SJSA1 (cell line): ENCODE measurements around the gene PLEKHA3. TPM values are rescaled to one million over a fixed set of nuclear protein-coding genes. Genes with fewer than 3 reads are reported as not detected.

Experiments
- DNase-seq, 2 experiments: peaks; one replicate each; pipeline ENCODE4 v3.0.0-alpha.2; 2015 to 2020; ENCODE audit warnings: low spot score in 2 of 2, low read depth in 1 of 2
- H3K27ac ChIP-seq: fragments of 250-450 bp; sonication (Bioruptor Pico); 2 replicates; pipeline ENCODE4 v1.5.1; 2020; ENCODE audit warnings: mild to moderate bottlenecking, moderate library complexity
- H3K27me3 ChIP-seq: fragments of 250-450 bp; sonication (Bioruptor Pico); replicated peaks from 2 replicates; pipeline ENCODE4 v1.5.1; 2020; ENCODE audit warnings: mild to moderate bottlenecking, moderate library complexity
- H3K36me3 ChIP-seq: fragments of 250-450 bp; sonication (Bioruptor Pico); 2 replicates; pipeline ENCODE4 v1.5.1; 2020; ENCODE audit warnings: mild to moderate bottlenecking
- H3K4me1 ChIP-seq: fragments of 250-450 bp; sonication (Bioruptor Pico); replicated peaks from 2 replicates; pipeline ENCODE4 v1.6.1; 2021; ENCODE audit warnings: mild to moderate bottlenecking
- H3K4me3 ChIP-seq: fragments of 250-450 bp; sonication (Bioruptor Pico); 2 replicates; pipeline ENCODE4 v1.5.1; 2020; ENCODE audit warnings: mild to moderate bottlenecking
- H3K9me3 ChIP-seq: fragments of 250-450 bp; sonication (Bioruptor Pico); replicated peaks from 2 replicates; pipeline ENCODE4 v1.5.1; 2020; ENCODE audit warnings: mild to moderate bottlenecking
- total RNA-seq: library from RNA; depleted of rRNA; stranded (reverse); fragments of >200 nt; shearing (Covaris generic); gene quantifications from 2 replicates; pipeline ENCODE4 v1.2.3, GENCODE V29; 2014

The PLEKHA3 gene
- total RNA-seq, 1 experiment from 2014 or later = 20.8 TPM

GRCh38 chr2:178491612-178492011 is 11.4 kb downstream of the PLEKHA3 start:
- no peaks in the 10 kb centered on the region for H3K9me3 ChIP-seq
- no peak overlapping the region for H3K4me3 ChIP-seq
- H3K4me1 ChIP-seq = no peaks in the 10 kb centered on the region
- no peak overlapping the region for H3K27ac ChIP-seq
- H3K36me3 ChIP-seq = peaks cover 46% of the 10 kb centered on the region
- no peaks in the 10 kb centered on the region for H3K27me3 ChIP-seq
- no peak for DNase-seq

DNA sequence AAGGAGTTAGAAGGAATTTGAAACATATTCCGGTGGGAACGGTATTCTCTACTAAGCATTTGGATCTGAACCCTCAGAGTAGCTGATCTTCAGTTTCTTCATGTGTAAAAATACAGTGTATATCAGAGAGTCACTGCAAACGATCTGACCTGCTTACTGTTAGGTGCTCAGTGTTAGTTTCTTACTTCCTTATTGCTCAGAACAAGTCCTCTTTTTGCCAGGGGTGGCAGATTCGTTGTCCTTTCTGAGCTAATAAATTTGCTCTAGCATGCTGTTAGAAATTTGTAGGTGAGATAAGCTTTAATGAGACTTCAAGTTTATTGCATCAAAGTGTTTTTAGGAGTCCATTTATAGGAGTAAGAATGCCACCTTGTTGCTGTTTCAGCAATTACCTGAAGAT is 15.8 kb downstream of the PLEKHA3 start:
- DNase-seq = no peak
- H3K4me3 ChIP-seq = no peak overlapping the region

DNA sequence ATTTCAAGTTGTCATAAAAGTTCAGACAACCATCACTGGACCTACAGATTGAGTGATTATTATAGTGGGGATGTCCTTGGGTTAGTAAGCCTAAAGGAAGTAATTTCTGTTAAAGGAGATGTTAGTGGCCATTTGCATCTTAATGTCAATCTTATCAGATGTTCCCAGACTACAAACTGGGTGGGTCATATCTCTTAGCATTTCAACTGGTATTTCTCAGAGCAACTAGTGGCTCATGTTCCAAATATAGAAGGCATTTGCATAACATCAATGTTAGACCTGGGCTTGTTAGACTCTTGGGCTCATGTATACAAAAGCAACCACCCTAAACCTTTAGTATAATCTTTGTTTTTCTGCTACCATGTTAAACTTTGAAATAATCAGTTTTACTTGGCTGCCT is 17.9 kb downstream of the PLEKHA3 start:
- H3K4me3 ChIP-seq = no peak overlapping the region
- no peaks in the 10 kb centered on the region for H3K4me1 ChIP-seq
- no peaks in the 10 kb centered on the region for H3K9me3 ChIP-seq
- H3K27ac ChIP-seq = no peak overlapping the region
- no peaks in the 10 kb centered on the region for H3K27me3 ChIP-seq
- no peak for DNase-seq
- H3K36me3 ChIP-seq = peaks cover 73% of the 10 kb centered on the region

More for the DNA sequence above, 15.8 kb downstream of the PLEKHA3 start:
- Histone ChIP-seq H3K36me3 (peaks cover 65% of the 10 kb centered on the region), H3K9me3 (no peaks in the 10 kb centered on the region), H3K27ac (no peak overlapping the region), H3K27me3 (no peaks in the 10 kb centered on the region), H3K4me1 (no peaks in the 10 kb centered on the region)

- Histone ChIP-seq H3K27me3 (no peaks in the 10 kb centered on the region), H3K9me3 (no peaks in the 10 kb centered on the region), H3K4me3 (no peak overlapping the region), H3K36me3 (peaks cover 66% of the 10 kb centered on the region), H3K4me1 (no peaks in the 10 kb centered on the region), H3K27ac (no peak overlapping the region)
- no peak for DNase-seq
These were observed 19.4 kb downstream of the PLEKHA3 start for GRCh38 chr2:178499640-178500039.

GRCh38 chr2:178502751-178503150 is 22.5 kb downstream of the PLEKHA3 start:
- no peak overlapping the region for H3K27ac ChIP-seq
- H3K4me1 ChIP-seq = no peaks in the 10 kb centered on the region
- no peak overlapping the region for H3K4me3 ChIP-seq
- H3K36me3 ChIP-seq = peaks cover 54% of the 10 kb centered on the region
- H3K27me3 ChIP-seq = no peaks in the 10 kb centered on the region
- DNase-seq = no peak
- no peaks in the 10 kb centered on the region for H3K9me3 ChIP-seq

- Histone ChIP-seq H3K4me1 (no peaks in the 10 kb centered on the region), H3K27ac (no peak overlapping the region), H3K4me3 (no peak overlapping the region), H3K9me3 (no peaks in the 10 kb centered on the region), H3K36me3 (peaks cover 32% of the 10 kb centered on the region), H3K27me3 (no peaks in the 10 kb centered on the region)
- no peak for DNase-seq
These were observed 25.8 kb downstream of the PLEKHA3 start for GRCh38 chr2:178506101-178506500.

- Histone ChIP-seq H3K9me3 (no peaks in the 10 kb centered on the region), H3K4me1 (no peaks in the 10 kb centered on the region), H3K27me3 (no peaks in the 10 kb centered on the region), H3K36me3 (peaks cover 28% of the 10 kb centered on the region), H3K4me3 (no peak overlapping the region), H3K27ac (no peak overlapping the region)
- no peak for DNase-seq
These were observed 26.3 kb downstream of the PLEKHA3 start for GRCh38 chr2:178506524-178506923.

DNA sequence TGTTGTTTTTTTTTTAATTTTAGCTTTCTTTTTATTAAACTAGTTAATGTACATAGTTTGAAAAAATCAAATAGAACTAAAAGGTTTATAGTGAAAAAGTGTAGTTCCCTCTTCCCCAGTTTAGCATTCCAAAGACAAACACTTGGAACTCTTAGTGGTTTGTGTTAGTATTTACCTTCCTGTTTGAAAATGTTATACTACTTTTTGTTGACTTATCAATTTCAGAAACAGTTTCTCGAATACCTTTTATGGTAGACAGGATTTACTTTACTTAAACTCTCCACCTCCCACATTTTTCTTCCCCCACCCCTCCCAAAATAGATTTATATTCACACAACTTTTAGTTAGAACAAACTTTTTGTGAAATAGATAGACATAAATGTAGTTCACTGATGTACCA is 26.7 kb downstream of the PLEKHA3 start:
- DNase-seq = no peak
- Histone ChIP-seq H3K36me3 (peaks cover 24% of the 10 kb centered on the region), H3K4me1 (no peaks in the 10 kb centered on the region), H3K27ac (no peak overlapping the region), H3K27me3 (no peaks in the 10 kb centered on the region), H3K4me3 (no peak overlapping the region), H3K9me3 (no peaks in the 10 kb centered on the region)

DNA sequence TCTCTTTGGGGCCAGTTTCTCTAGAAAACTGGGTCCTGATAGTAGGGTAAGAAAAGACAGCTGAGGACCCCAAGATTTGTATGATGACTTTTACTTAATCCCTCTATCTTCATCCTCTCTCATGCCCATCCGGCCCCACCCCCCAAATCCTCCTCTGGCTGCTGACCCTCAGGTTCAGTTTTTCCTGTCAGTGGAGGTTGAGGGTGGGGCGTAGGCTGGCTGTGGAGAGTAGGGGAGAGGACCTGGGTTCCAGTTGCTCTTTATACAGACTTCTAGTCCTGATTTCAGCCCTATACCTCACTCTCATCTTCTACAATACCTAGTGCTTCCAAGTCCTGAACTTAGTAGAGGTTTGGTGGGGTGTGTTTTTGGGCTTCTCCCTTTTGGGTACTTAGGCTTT is 28.4 kb downstream of the PLEKHA3 start:
- no peaks in the 10 kb centered on the region for H3K9me3 ChIP-seq
- no peaks in the 10 kb centered on the region for H3K4me1 ChIP-seq
- no peak overlapping the region for H3K4me3 ChIP-seq
- DNase-seq = no peak
- no peak overlapping the region for H3K27ac ChIP-seq
- no peaks in the 10 kb centered on the region for H3K27me3 ChIP-seq
- peaks cover 9% of the 10 kb centered on the region for H3K36me3 ChIP-seq

DNA sequence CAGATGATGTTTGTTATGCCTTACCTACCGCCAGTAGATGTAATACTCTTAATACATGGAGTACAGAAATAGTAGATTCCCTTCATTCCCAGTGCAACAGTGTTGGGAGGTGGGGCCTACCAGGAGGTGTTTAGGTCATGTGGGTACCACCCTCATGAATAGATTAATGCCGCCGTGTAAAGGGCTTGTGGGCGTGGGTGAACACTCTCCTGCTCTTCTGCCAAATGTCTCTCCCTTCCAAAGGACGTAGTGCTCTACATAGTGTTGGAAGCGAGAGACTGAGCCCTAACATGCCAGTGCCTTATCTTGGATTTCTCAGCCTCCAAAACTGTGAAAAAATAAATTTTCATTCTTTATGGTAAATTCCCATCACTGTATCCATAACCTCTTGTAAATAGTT is 30.1 kb downstream of the PLEKHA3 start:
- DNase-seq = no peak
- peaks cover 4% of the 10 kb centered on the region; the same call in 1 of the 2 replicates for H3K36me3 ChIP-seq

GRCh38 chr2:178512484-178512883 is 32.2 kb downstream of the PLEKHA3 start:
- no peak for DNase-seq
- Histone ChIP-seq H3K4me3 (no peak overlapping the region), H3K27ac (no peak overlapping the region), H3K27me3 (no peaks in the 10 kb centered on the region), H3K4me1 (peaks cover 6% of the 10 kb centered on the region; the same call in 1 of the 2 replicates), H3K36me3 (no peaks in the 10 kb centered on the region; the same call in 1 of the 2 replicates), H3K9me3 (no peaks in the 10 kb centered on the region)

More for the DNA sequence above, 30.1 kb downstream of the PLEKHA3 start:
- Histone ChIP-seq H3K9me3 (no peaks in the 10 kb centered on the region), H3K27me3 (no peaks in the 10 kb centered on the region), H3K27ac (no peak overlapping the region), H3K4me3 (no peak overlapping the region), H3K4me1 (peaks cover 6% of the 10 kb centered on the region; the same call in 1 of the 2 replicates)

GRCh38 chr2:178513876-178514275 is 33.6 kb downstream of the PLEKHA3 start:
- Histone ChIP-seq H3K9me3 (no peaks in the 10 kb centered on the region), H3K27me3 (no peaks in the 10 kb centered on the region), H3K4me3 (no peak overlapping the region), H3K27ac (no peak overlapping the region), H3K4me1 (peaks cover 6% of the 10 kb centered on the region; the same call in 1 of the 2 replicates), H3K36me3 (no peaks in the 10 kb centered on the region; the same call in 1 of the 2 replicates)
- no peak for DNase-seq

GRCh38 chr2:178514664-178515063 is 34.4 kb downstream of the PLEKHA3 start:
- H3K4me1 ChIP-seq = peaks cover 6% of the 10 kb centered on the region; the same call in 1 of the 2 replicates
- H3K36me3 ChIP-seq = no peaks in the 10 kb centered on the region; the same call in 1 of the 2 replicates
- H3K27ac ChIP-seq = no peak overlapping the region
- no peaks in the 10 kb centered on the region for H3K27me3 ChIP-seq
- H3K4me3 ChIP-seq = no peak overlapping the region
- peak in 1 of 2 experiments; percentile 23 for DNase-seq
- no peaks in the 10 kb centered on the region for H3K9me3 ChIP-seq

DNA sequence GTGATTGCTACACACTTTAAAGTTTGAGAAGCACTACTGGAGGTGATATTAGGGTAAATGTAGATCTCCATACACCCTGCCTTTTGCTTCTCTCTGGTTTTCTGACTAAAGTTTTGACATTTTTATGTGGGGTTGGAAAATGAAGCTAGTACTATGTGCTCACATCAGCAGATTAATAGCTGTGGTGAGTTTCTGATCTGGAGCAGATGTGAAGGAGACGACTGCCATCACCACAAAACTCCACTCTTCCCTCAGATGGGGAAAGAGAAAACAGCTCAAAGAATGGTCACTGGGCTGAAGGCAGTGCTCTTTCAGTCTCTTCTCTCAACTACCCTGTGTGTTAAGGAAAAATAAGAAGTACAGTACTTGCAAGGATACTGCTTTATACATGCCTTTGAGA is 37.2 kb downstream of the PLEKHA3 start:
- H3K27ac ChIP-seq = no peak overlapping the region
- H3K36me3 ChIP-seq = no peaks in the 10 kb centered on the region; the same call in 1 of the 2 replicates
- no peaks in the 10 kb centered on the region for H3K9me3 ChIP-seq
- no peak overlapping the region for H3K4me3 ChIP-seq
- no peak for DNase-seq
- H3K4me1 ChIP-seq = peaks cover 6% of the 10 kb centered on the region; the same call in 1 of the 2 replicates
- H3K27me3 ChIP-seq = no peaks in the 10 kb centered on the region
